NCI-H1694 (cell line): ENCODE data around the gene PSMD7.
A peak's percentile ranks its signal among the peaks of the same experiment; 100 is the strongest.

Experiments used
- DNase-seq: peaks from one replicate; lab custom pipeline; 2025; lab: John Stamatoyannopoulos, UW

The PSMD7 gene

DNA sequence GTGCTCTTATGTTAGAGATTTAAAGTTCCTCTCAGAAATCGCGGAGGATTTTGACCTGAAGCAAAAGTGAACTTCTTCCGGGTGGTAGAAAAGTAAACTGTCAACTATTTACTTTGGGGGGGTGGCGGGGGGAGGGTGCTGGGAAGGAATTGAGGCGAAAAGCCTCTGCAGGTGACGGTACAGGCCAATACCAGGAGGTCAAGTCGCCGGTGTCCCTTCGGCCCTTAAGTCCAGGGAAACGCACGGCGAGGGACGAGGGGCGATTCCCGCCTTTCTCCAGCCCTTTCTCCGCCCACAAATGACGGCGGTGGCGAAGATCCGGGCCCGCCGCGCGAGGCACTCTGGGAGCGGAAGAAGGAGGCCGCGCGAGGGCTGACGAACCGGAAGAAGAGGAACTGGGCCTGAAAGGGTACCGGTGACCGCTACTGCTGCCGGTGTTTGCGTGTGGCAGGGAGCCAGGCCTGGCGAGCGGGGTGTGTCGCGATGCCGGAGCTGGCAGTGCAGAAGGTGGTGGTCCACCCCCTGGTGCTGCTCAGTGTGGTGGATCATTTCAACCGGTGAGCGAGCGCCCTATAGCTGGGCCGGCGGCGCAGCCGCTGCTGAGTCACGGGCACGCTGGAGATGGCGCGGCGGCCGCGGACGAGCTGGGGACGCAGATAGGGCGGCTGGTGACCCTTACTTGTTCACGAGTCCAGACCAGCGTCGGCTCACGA is at the start of gene PSMD7:
Gene PSMD7, plus strand, starts transcription at position 383 of the 713 bp plus-strand sequence. Its CDS starts 101 bp downstream, at position 484.
- peak; percentile 43 for DNase-seq

DNA sequence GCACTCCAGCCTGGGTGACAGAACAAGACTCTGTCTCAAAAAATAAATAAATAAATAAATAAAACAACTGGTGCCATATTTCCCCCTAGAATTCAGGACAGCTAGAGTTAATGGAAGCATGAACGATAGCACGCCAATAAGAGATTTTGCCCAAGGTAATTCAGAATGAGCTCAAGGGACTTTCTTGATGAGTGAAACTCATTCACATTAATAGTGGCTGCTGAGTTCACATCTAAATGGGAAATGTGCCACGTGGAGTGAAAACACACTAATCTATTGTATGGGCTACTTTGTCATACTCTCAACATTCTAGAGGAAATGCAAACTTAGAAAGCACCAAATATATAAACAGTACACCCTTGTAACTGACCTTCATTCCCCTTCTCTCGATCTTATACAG is 47.4 kb upstream of the PSMD7 start:
- DNase-seq: no peak

DNA sequence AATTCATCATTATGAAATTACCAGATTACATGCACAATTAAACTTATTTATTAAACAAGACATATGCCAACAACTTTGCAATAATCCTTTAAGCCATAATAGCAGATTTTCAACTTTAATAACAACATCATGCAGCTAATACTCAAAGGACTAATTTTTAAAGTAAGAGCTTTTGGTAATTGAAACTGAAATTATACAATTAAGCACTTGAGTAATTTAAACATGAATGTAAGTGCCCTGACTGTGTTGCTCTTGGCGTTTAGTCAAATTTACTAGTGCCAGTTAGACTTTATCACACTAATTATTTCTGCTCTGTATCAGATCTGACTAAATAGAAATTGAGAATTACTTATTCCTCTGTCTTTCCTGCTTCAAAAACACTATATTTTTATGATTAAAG is 46.8 kb upstream of the PSMD7 start:
- no peak for DNase-seq

DNA sequence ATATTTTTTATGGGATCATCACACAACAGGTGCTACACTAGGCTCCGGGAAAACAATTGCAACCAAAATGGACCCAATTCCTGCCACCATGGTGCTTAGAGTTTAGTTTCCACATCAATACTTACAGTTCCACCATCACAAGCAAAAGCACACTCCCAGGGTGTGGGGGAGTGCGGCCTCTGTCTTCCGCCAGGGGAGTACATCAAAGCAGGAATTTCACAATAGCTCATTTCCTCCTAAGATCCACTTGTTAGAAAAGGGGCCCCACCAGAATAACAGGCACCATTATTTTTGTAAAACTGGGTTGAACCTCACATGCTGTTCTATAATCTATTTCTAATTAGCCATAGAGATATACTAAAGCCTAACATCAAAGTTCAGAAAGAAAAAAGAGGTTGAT is 44.3 kb upstream of the PSMD7 start:
- no peak for DNase-seq

DNA sequence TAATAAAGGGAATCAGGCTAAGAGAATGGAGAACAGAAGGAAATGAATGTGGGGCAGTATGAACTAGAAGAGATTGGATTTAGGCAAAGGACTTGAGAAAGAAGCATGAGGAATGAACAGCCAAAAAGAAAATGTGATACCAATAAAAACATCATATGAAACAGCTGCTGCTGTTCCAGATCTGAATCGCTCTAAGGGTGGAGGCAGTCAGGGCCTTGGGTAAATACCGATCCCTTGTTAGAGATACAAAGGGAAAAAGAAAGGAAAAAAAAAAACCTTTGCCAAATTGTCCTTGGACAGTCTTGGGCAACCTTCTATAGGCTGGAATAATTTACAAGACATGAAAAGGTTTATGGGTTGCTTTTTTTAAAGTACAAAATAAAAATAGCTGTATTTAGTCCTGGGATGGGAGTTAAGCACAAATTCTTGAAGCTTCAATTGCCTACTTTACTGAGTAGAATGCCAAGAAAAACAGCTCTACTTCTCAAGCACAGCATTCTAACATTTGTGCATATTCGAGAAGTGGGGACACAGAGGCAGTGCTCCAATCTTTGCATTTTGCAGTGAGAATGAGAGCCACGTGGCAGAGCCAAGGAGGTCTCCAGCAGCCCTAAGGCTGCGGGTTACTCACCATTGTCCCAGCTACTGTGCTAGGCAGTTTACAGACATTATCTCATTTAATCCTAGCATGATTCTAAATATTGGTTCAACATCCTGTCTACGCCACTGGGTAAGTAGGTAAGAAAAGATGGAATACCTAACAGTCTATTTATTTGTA is 43.3 kb upstream of the PSMD7 start:
- DNase-seq: no peak

DNA sequence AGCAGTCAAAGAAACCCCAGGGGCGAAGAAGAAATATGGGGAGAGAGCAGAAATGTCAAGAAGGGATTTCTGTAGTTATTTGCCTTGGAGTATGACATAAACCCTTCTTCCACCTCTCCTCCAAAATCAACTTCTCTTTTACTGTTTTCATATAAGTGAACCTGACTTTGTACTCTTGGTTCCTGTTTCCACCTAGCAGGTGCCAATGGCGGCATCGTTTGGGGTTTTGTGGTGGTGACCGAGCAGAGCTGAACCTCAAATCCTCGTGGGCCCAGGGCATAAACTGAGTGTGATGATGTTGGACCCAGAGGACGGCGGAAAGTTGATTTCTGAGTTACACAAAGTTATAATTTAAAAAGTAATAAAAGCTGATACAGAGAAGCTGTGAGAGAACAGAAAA is 39.6 kb upstream of the PSMD7 start:
- no peak for DNase-seq

DNA sequence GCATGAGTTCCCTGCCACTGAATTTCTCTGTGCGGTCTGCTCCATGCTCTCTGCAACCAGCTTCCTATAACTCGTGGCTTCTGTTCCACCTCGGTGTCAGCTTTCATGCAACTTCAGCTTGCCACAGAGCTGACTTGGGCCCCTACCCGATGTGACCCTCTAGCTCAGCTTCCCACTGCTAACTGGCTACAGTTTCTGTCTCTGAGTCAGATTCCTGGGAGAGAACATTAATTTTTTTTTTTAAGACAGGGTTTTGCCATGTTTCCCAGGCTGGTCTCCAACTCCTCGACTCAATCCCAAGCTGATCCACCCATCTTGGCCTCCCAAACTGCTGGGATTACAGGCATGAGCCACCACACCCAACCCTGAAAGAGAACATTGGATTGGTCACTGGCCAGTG is 35.5 kb upstream of the PSMD7 start:
- no peak for DNase-seq

DNA sequence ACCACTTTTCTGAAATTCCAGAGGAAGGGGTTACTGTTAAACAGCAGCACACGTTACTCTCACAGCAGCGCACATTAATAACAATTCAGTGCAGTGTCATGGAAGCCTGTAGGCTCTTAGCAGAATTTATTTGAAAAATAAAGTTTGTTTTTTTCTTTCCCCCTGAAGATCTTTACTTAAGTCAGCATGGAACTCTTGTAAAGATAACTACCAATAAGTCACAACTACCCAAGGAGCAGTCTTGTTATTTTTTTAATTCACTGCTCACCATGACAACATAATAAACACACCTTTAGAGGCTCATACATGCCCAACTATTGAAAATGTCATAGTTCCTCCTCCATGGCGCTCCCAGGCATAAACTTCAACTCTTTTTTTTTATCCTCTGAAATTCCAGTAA is 31.8 kb upstream of the PSMD7 start:
- no peak for DNase-seq

DNA sequence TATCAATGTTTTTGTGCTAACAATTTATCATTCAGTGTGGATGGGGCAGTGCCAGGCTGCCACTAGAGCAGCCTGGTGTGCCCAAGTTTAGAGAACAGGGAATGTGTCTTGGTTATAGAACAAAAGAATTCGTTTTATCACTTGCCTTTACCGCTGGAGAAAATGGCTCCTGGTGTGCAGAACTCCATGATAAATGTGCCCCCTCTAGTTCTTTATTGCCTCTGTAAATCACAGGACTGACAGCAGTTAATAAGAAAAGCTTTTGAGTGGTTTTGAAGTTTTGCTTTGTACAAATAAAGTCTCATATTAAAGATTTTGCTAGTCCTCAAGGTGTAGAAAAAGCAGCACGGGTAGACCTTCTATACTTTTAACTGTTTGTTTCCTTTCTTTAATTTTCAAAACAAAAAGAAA is 28.2 kb upstream of the PSMD7 start:
- DNase-seq: no peak

DNA sequence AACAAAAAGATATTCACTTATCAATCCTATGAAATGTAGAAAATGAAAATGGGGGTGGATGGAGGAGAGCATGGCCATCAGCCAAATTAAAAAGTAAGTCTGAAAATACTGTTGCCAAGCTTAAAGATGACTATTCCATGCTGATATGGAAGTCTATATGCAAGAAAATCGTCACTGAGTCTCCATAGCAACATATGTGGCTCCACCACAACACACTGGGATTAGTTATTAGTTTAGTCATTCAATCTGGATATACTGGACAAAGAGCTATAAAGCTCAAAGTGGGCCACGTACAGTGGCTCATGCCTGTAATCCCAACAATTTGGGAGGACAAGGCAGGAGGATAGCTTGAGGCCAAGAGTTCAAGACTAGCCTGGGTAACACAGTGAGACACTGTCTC is 24.7 kb upstream of the PSMD7 start:
- DNase-seq: no peak

DNA sequence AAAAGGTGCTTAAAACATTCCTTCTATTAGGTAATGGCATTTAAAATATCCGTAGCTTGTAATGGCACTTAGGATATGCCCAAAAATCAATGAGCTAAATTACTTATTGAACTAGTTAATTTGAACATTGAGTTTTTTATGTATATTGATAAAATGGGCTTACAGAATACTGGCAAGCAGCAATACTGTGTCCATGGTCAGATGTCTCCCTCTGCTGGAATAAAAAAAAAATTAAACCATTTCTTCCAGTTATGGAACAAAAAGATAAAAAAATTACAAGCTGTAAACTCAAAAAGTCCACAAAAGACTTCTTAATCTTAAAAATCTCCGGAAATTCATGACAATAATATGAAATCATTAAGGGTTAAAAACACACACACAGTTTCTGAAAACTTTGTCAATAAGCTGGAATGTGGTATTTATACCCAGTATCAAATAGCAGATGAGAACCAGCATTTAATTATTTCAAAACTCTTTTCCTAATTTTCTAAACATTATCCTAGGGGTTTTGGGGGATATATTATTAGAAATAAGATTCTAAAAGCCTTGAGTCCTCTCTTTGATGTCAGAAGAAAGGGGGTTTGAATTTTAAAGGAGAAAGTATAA is 21.5 kb upstream of the PSMD7 start:
- DNase-seq: peak; percentile 32

DNA sequence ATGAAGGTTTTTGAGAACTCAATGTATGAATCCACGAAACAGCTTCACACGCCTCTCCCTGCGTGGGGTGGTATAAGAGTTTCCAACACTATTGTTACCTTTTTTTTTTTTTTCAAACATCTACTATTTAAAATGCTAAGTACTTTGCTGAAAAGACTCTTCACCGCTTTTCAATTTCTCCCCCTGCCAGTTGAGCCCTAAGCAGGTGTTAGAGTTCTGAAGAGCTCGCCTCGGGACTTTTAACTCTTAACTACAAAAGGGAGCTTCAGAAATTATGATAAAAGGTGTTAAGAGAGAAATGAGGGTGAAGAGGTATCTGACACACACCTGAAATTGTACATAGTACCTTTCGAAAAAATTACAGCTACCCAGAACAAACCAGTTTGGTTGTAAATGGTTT is 20.9 kb upstream of the PSMD7 start:
- no peak for DNase-seq

DNA sequence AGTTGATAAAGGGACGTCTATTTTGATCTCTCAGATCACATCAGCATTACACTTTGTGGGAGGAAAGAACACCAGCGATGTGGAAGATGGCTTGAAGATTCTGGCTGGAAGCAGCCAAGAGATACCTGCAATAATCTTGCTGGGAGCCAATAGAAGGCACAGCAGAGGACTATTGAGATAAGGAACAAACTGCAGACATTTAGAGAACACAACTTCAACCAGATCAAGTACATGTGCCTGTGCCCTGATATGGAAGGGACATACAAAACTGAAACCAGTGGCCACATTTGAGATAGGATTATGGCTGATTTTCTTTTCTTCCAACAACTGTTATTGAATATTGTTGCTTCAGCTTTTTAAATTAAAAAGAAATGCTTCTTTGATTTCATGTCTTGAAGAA is 18.6 kb upstream of the PSMD7 start:
- DNase-seq: no peak

DNA sequence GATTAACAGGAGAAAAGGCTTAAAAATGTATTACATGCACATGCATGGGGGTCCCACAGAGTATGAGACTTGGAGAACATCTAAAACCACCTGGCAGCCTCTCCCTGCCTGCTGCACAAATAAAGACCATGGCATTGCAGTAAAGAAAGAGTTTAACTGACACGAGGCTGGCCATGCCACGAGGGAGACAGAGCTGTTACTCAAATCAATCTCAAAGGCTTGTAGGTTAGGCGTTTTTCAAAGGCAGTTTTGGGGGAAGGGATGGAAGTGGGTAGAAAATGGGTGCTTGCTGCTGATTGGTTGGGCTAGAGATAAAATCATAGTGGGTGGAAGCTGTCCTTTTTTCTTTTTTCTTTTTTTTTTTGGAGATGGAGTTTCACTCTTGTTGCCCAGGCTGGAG is 17.3 kb upstream of the PSMD7 start:
- DNase-seq: no peak

DNA sequence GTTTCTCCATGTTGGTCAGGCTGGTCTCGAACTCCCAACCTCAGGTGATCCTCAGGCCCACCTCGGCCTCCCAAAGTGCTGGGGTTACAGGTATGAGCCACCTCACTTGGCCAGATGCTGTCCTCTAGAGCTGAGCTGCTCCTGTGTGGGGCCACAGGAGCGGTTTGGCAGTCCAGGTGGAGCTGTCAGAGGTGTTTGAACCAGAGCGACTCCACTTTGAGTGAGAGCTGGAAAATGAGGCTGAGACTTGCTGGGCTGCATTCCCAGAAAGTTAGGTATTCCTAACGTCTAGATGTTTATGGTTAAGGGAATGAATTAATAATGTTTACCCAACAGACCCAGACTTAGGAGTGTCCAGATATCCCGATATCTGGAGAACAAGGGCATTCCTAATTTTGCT is 16.8 kb upstream of the PSMD7 start:
- DNase-seq: no peak

DNA sequence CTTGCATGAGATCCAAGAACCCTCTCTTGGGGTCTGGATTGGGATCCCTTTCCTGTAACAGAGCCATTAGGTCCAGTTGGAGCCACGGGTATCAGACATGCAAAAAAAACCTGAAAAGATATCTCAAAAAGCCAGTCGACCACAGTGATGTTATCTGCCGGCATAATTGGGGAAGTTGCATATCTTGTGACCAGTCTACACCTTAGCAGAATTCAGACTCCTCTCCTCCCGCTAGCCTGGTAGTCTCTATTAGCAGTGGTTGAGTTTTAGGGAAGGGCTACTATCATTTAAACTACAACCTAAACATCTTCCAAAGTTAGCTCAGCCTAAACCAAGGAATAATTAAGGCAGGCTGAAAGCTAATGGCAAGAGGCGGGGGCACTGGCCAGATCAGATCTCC is 16.2 kb upstream of the PSMD7 start:
- no peak for DNase-seq

DNA sequence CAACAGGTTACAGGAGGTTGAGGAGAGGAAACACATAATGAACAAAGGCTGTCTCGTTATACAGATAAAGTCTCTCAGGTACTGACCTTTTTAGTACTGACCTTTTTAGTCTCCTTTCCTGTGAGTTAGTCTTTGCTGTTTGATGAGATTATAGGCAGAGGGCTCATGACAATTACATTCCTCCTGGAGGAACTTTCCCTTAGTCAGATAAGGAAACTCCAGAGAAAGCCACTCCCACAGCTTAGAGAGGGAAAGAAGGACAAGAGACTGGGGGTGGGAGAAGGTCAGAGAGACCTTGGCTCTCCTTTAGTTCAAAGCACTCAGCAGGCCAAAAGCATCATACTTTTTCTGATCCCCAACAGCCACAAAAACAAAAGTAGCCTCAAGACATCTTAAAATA is 15.3 kb upstream of the PSMD7 start:
- DNase-seq: no peak

DNA sequence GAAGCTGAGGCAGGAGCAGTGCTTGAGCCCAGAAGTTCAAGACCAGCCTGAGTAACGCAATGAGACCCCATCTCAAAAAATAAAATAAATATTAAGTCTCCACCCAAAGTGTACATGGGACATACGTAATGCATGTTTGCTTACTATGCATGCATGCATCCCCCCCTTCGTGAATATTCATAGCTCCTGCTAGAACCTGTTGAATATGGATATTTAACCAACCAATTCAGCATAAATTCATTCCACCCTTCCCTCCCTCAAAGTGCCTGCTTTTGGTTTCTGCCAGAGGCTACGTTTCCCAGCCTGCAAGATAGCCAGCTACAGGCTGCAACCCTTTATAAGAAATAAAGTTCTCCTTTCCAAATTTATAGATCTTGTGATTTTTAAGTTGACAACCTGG is 12.9 kb upstream of the PSMD7 start:
- DNase-seq: no peak

DNA sequence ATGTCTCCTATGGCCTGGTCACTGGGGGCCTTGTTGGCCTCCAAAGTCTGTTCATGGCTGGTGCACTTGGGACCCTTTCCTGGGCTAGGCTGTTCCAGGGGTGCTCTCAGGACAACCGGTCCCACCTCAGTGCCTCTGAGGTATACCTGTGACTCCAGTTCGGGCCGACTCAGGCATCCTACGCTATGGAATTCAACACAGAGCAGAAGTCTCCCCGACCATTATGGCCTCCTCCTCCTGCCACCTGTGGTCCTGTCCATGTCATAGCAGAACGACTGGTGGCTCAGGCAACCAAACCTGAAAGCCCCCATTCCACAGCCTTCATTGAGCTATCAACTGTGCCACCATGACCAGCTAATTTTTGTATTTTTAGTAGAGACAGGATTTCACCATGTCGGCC is 8.5 kb upstream of the PSMD7 start:
- DNase-seq: no peak

DNA sequence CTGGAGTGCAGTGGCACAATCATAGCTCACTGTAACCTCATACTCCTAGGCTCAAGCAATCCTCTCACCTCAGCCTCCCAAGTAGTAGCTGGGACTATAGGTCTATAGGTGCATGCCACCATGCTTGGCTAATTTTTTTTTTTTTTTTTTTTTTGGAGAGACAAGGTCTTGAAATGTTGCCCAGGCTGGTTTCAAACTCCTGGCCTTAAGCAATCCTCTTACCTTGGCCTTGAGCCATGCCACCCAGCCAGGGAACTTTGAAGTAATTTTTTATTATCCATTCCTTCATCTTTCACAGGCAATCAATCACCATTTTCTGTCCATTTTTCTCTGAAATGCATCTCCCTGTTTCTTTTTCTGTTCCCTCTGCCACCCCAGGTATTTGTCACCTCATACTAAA is 6.3 kb upstream of the PSMD7 start:
- DNase-seq: no peak

DNA sequence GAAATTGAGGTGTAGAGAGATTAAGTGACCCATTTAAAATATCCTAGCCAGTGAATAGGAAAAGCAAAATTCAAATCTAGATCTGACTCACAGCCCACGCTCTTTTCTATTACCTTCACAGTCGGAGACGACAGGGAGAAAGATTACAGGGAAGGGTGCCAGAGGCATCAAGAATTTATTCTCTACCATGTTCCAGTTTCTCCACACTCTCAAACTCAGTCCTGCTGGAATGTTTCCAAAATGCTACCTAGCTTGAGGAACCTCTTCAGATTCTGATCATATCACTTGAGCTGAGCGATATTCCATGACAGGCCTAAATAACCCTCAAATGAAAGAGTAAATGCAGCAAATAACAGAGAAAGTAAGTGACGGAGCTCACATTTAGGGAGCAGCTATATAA is 5.4 kb upstream of the PSMD7 start:
- DNase-seq: no peak

DNA sequence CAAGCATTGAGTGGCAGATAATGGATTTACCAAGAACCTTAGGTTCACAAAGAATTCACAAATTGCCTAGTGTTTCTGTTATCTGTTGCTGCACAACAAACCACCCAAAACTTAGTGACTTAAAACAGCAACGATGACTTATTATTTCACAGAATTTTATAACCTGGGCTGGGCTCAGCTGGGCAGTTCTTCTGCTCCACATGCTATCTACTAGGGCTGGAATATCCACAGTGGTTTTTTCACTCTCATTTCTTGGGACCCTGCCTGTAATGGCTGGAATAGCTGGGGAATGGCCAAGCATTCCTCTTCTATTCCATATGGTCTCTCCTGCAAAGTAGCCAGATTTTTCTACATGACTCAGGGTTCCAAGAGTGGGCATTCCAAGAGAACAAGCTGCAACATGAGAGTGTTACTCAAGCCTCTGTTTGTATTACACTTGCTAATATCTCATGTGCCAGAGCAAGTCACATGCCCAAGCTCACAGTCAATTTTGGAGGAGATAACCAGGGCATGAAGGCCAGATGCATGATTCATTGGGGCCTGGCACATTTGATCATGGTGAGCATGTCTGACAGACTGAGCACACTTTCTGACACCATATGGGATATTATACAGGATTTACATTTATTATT is 4.9 kb upstream of the PSMD7 start:
- DNase-seq: no peak

DNA sequence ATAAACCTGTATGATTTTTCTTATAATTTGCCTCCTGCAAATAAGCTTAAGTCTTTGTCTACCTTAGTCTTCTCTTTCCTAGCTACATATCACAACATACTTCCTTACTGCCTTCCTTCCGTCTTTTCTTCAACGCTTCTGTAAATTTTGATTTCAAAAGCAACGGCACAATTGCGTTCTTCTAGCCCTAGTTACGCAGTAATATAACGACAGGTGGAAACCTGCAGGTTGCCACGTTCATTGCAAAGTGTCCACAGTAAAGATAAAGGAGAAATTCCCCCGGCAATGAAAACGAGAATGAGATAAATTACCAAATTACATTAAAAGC is 546 bp upstream of the PSMD7 start:
- no peak for DNase-seq
